Nephron (organoid): ENCODE measurements around the gene DOLK.
A peak's percentile ranks its signal among the peaks of the same experiment; 100 is the strongest.

Experiments
- H3K27ac Mint-ChIP-seq, 3 experiments: 2 replicates each; pipeline ENCODE4 v1.8.0; 2020; ENCODE audit warnings: mixed read lengths in 3 of 3, mild to moderate bottlenecking in 2 of 3, moderate library complexity in 1 of 3
- H3K27me3 Mint-ChIP-seq: 2 replicates; pipeline ENCODE4 v1.8.0; 2021; ENCODE audit warnings: low read depth, mild to moderate bottlenecking, moderate library complexity, mixed read lengths
- H3K36me3 Mint-ChIP-seq: 2 replicates; pipeline ENCODE4 v1.8.0; 2020; ENCODE audit warnings: low read depth, mixed read lengths
- H3K4me1 Mint-ChIP-seq: 2 replicates; pipeline ENCODE4 v1.8.0; 2020; ENCODE audit warnings: mixed read lengths
- H3K4me3 Mint-ChIP-seq, 3 experiments: 2 replicates each; pipeline ENCODE4 v1.8.0; 2020; ENCODE audit warnings: mild to moderate bottlenecking in 3 of 3, mixed read lengths in 3 of 3, moderate library complexity in 2 of 3
- H3K9me3 Mint-ChIP-seq: 2 replicates; pipeline ENCODE4 v1.8.0; 2020; ENCODE audit warnings: mixed read lengths
- CTCF ChIP-seq, 3 experiments: fragments of 200-600 bp; sonication (generic); IDR thresholded peaks; one replicate each; pipeline ENCODE4 v1.5.0; 2021; ENCODE audit warnings: antibody characterized with exemption in 3 of 3; ENCODE audit not compliant: unreplicated experiment in 3 of 3

Gene DOLK

DNA sequence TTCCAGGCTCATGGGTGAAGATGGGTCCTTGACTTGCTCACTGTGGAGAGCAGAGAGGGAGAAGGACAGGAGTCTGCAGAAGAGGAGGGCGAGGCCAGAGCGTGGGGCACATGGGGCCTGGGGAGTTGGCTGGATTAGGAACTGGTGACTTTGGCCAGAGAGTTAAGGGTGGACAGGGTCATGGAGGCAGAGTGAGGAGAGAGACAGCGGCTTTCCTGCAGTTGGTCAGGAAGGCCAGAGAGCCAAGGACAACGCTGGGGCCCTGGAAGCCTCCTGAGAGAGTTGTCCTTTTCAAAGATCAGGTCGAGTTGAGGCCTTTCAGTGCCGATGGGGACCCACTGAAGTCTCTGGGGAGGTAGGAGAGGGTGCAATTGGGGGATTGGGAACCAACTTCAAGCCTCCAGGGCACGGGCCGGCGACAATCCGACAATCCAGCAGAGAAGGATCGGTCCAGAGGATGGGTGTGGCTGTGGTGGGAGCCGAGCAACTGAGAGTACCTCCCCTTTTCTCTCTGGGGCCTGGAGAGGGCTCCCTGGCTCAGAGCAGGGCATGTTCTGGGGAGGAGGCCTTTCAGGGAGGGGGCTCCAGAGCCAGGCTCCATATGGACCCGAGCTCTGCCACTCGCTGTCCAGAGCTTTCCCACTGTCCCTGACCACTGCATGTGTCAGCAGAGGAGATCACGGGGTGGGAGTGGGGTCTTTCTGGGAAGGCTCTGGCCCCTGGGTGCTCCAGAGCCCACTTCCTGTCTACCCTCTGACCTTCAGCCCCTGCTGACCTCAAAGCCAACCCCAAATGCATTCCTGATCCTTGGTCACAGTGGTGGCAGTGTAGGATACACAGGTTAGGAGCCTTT lies 34.1 kb downstream of the DOLK start:
- peaks cover 50% of the 10 kb centered on the region for H3K36me3 Mint-ChIP-seq
- peaks cover 39% of the 10 kb centered on the region for H3K4me1 Mint-ChIP-seq
- peak overlapping the region; percentile 27 to 75 (median 63) for H3K27ac Mint-ChIP-seq
- H3K9me3 Mint-ChIP-seq, result no peaks in the 10 kb centered on the region
- no peaks in the 10 kb centered on the region for H3K27me3 Mint-ChIP-seq
- TF ChIP-seq CTCF (IDR thresholded peaks at IDR 0.05; ENCODE audit: unreplicated experiment in 3 of 3), result no peak
- H3K4me3 Mint-ChIP-seq, result no peak overlapping the region

DNA sequence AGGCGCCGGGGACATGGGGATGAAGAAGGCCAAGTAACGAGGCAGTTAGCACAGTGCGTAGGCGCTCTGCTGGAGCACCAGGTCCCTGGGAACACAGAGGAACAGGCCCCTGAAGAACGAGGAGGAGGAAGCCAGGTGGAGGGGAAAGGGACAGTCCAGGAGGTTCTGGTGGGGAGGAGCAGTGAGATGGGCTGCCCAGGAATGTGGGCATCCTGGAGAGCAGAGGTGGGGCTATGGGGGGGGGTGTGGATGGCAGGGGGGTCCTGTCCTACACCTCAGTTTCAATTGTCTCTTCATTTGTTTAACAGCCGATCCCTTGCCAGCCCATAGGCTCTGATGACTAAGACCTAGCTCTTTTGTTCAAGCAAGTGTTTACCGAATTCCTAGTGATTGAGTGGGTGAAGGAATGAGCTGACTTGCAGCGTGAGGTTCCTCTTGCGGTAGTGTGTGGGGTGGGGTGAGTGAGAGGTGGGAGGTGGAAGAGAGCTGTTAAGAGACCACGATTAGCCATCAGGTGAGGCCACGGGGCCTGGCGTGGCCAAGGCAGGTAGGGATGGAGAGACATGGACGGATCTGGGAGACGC lies 35.0 kb downstream of the DOLK start:
- H3K9me3 Mint-ChIP-seq, result no peaks in the 10 kb centered on the region
- no peak for TF ChIP-seq CTCF (IDR thresholded peaks at IDR 0.05; ENCODE audit: unreplicated experiment in 3 of 3)
- peaks cover 52% of the 10 kb centered on the region for H3K36me3 Mint-ChIP-seq
- H3K4me1 Mint-ChIP-seq, result peaks cover 33% of the 10 kb centered on the region
- no peaks in the 10 kb centered on the region for H3K27me3 Mint-ChIP-seq
- H3K27ac Mint-ChIP-seq, result peak overlapping the region; percentile 20 to 75 (median 63)
- H3K4me3 Mint-ChIP-seq, result no peak overlapping the region

- Mint-ChIP-seq H3K27me3 (no peaks in the 10 kb centered on the region), H3K27ac (peak overlapping the region in 2 of 3 experiments; percentile 20 to 75), H3K36me3 (peaks cover 48% of the 10 kb centered on the region), H3K9me3 (no peaks in the 10 kb centered on the region), H3K4me1 (peaks cover 25% of the 10 kb centered on the region), H3K4me3 (no peak overlapping the region)
- TF ChIP-seq CTCF (IDR thresholded peaks at IDR 0.05; ENCODE audit: unreplicated experiment in 3 of 3), result no peak
Measured at GRCh38 chr9:128911529-128912035, 35.8 kb downstream of the DOLK start.

- Mint-ChIP-seq H3K27me3 (no peaks in the 10 kb centered on the region), H3K9me3 (no peaks in the 10 kb centered on the region), H3K36me3 (peaks cover 45% of the 10 kb centered on the region), H3K4me1 (peaks cover 22% of the 10 kb centered on the region), H3K27ac (peak overlapping the region in 2 of 3 experiments; percentile 14 to 75), H3K4me3 (no peak overlapping the region)
- TF ChIP-seq CTCF (IDR thresholded peaks at IDR 0.05; ENCODE audit: unreplicated experiment in 3 of 3), result no peak
Measured at GRCh38 chr9:128910906-128911305, 36.5 kb downstream of the DOLK start.

GRCh38 chr9:128909859-128910258 lies 37.5 kb downstream of the DOLK start:
- H3K9me3 Mint-ChIP-seq, result no peaks in the 10 kb centered on the region
- no peaks in the 10 kb centered on the region for H3K27me3 Mint-ChIP-seq
- peaks cover 18% of the 10 kb centered on the region for H3K4me1 Mint-ChIP-seq
- TF ChIP-seq CTCF (IDR thresholded peaks at IDR 0.05; ENCODE audit: unreplicated experiment in 3 of 3), result no peak
- peak overlapping the region in 1 of 3 experiments; percentile 54 for H3K27ac Mint-ChIP-seq
- no peak overlapping the region for H3K4me3 Mint-ChIP-seq
- H3K36me3 Mint-ChIP-seq, result peaks cover 41% of the 10 kb centered on the region
